HepG2 (cell line): Measurements from ENCODE around the gene INPP1. TPM values are rescaled to one million over a fixed set of nuclear protein-coding genes. Genes with fewer than 3 reads are reported as not detected.

Source experiments
- AGO2 ChIP-seq: fragments of 200-400 bp; formaldehyde crosslinking; optimal IDR thresholded peaks from 2 replicates; pipeline ENCODE3; 2017; ENCODE audit warnings: mild to moderate bottlenecking, low read depth, low read length, moderate library complexity
- CCDC6 ChIP-seq: sonication (generic); formaldehyde crosslinking; IDR thresholded peaks from 2 replicates; pipeline ENCODE4 v1.8.1; 2022; ENCODE audit warnings: mild to moderate bottlenecking, missing genetic modification reagents, moderate library complexity
- ELF4 ChIP-seq: sonication (generic); formaldehyde crosslinking; IDR thresholded peaks from 2 replicates; pipeline ENCODE4 v1.5.0; 2020; ENCODE audit warnings: missing genetic modification reagents, mild to moderate bottlenecking, moderate library complexity, borderline replicate concordance
- FOXK2 ChIP-seq: fragments of 450-650 bp; IDR thresholded peaks from 2 replicates; pipeline ENCODE4 v1.6.1; 2016
- HOXD1 ChIP-seq: sonication (generic); formaldehyde crosslinking; IDR thresholded peaks from 2 replicates; pipeline ENCODE4 v1.5.0; 2020; ENCODE audit warnings: missing genetic modification reagents
- KDM6A ChIP-seq: IDR thresholded peaks from 2 replicates; pipeline ENCODE4 v1.6.1; 2016; ENCODE audit warnings: low read depth
- LCORL ChIP-seq, 2 experiments: fragments of 450-650 bp in 1 of 2; sonication (generic) in 1 of 2; formaldehyde crosslinking in 1 of 2; IDR thresholded peaks; 2 replicates each; pipeline versions ENCODE4 v1.5.0 to v1.6.1; 2017 to 2020; ENCODE audit warnings: antibody characterized with exemption in 1 of 2, missing genetic modification reagents in 1 of 2
- MIER2 ChIP-seq: IDR thresholded peaks from 2 replicates; pipeline ENCODE4 v1.6.1; 2016; ENCODE audit warnings: missing biosample characterization, missing genetic modification reagents
- MLLT10 ChIP-seq: sonication (generic); formaldehyde crosslinking; IDR thresholded peaks from 2 replicates; pipeline ENCODE4 v1.4.0; 2020; ENCODE audit warnings: missing genetic modification reagents
- NCOR1 ChIP-seq: fragments of 200-600 bp; sonication (generic); IDR thresholded peaks from 2 replicates; pipeline ENCODE4 v1.7.0; 2017; ENCODE audit warnings: antibody characterized with exemption, low read length, borderline replicate concordance
- NFKBIZ ChIP-seq: IDR thresholded peaks from 2 replicates; pipeline ENCODE4 v1.6.1; 2018; ENCODE audit warnings: missing genetic modification reagents, missing compliant biosample characterization
- PHF5A ChIP-seq: IDR thresholded peaks from one replicate; pipeline ENCODE4 v1.6.1; 2018; ENCODE audit warnings: low read depth, missing genetic modification reagents; ENCODE audit not compliant: unreplicated experiment
- PHF8 ChIP-seq: sonication (generic); formaldehyde crosslinking; IDR thresholded peaks from 2 replicates; pipeline ENCODE4 v1.5.0; 2020; ENCODE audit warnings: missing genetic modification reagents
- POLR2AphosphoS2 ChIP-seq: IDR thresholded peaks from 2 replicates; pipeline ENCODE4 v1.6.1; 2011; ENCODE audit warnings: low read depth, low read length, improper control_type of control experiment
- SIN3B ChIP-seq: fragments of 150-350 bp; IDR thresholded peaks from 2 replicates; pipeline ENCODE4 v1.6.1; 2014; ENCODE audit warnings: low read length
- SIX4 ChIP-seq: sonication (generic); formaldehyde crosslinking; IDR thresholded peaks from 2 replicates; pipeline ENCODE4 v1.4.0; 2020; ENCODE audit warnings: missing genetic modification reagents
- SSRP1 ChIP-seq: IDR thresholded peaks from 2 replicates; pipeline ENCODE4 v1.6.1; 2016; ENCODE audit warnings: control low read depth
- TAF15 ChIP-seq: fragments of 200-400 bp; formaldehyde crosslinking; IDR thresholded peaks from one replicate; pipeline ENCODE4 v1.6.1; 2018; ENCODE audit warnings: mild to moderate bottlenecking, low read depth, low read length; ENCODE audit not compliant: poor library complexity, severe bottlenecking
- ZC3H4 ChIP-seq: sonication (generic); formaldehyde crosslinking; IDR thresholded peaks from 2 replicates; pipeline ENCODE4 v1.4.0; 2020; ENCODE audit warnings: missing genetic modification reagents, borderline replicate concordance
- ZFP62 ChIP-seq: sonication (generic); formaldehyde crosslinking; IDR thresholded peaks from 2 replicates; pipeline ENCODE4 v1.4.0; 2020; ENCODE audit warnings: missing genetic modification reagents
- ZIK1 ChIP-seq: sonication (generic); formaldehyde crosslinking; IDR thresholded peaks from 2 replicates; pipeline ENCODE4 v1.5.0; 2020; ENCODE audit warnings: mild to moderate bottlenecking, low read depth, missing genetic modification reagents, borderline replicate concordance
- ZNF337 ChIP-seq: sonication (generic); formaldehyde crosslinking; IDR thresholded peaks from 2 replicates; pipeline ENCODE4 v1.5.1; 2020; ENCODE audit warnings: missing genetic modification reagents, low read depth, mild to moderate bottlenecking, borderline replicate concordance
- ZNF44 ChIP-seq: sonication (generic); formaldehyde crosslinking; IDR thresholded peaks from 2 replicates; pipeline ENCODE4 v1.5.1; 2020; ENCODE audit warnings: mild to moderate bottlenecking, missing genetic modification reagents
- ZNF552 ChIP-seq: sonication (generic); formaldehyde crosslinking; IDR thresholded peaks from 2 replicates; pipeline ENCODE4 v1.9.0; 2022; ENCODE audit warnings: missing genetic modification reagents, mild to moderate bottlenecking, borderline replicate concordance
- ZNF773 ChIP-seq: sonication (generic); formaldehyde crosslinking; IDR thresholded peaks from 2 replicates; pipeline ENCODE4 v1.4.0; 2020; ENCODE audit warnings: missing genetic modification reagents, borderline replicate concordance
- ZNF839 ChIP-seq: sonication (generic); formaldehyde crosslinking; IDR thresholded peaks from 2 replicates; pipeline ENCODE4 v1.4.0; 2020; ENCODE audit warnings: missing genetic modification reagents, mild to moderate bottlenecking, borderline replicate concordance
- polyA plus RNA-seq, 8 experiments: library from polyadenylated mRNA; depleted of rRNA in 3 of 8; stranded (reverse) in 7 of 8; unstranded in 1 of 8; fragments of >200 nt; fragmentation: Illumina TruSeq in 4 of 8; extraction: Trizol in 4 of 8; gene quantifications; 2 replicates each; pipeline versions ENCODE4 v1.2.1 to v1.2.3, GENCODE V29; 2011 to 2016; ENCODE audit warnings: low read depth in 4 of 8, missing spikeins in 1 of 8, mixed read lengths in 1 of 8; ENCODE audit not compliant: insufficient read depth in 1 of 8
- total RNA-seq, 5 experiments: library from RNA; depleted of rRNA; stranded (reverse); fragments of >200 nt; fragmentation: Illumina TruSeq; extraction: Trizol; gene quantifications; 2 replicates each; pipeline ENCODE4 v1.2.3, GENCODE V29; 2016; ENCODE audit warnings: low read depth in 1 of 5
- TF ChIP-seq, protein P1 (sequence below): sonication (generic); formaldehyde crosslinking; IDR thresholded peaks from 2 replicates; pipeline ENCODE4 v1.8.0; 2022; ENCODE audit warnings: missing genetic modification reagents, mild to moderate bottlenecking, moderate library complexity, borderline replicate concordance
- TF ChIP-seq, protein P2 (sequence below), 2 experiments: sonication (generic) in 1 of 2; formaldehyde crosslinking in 1 of 2; IDR thresholded peaks; 2 replicates each; pipeline versions ENCODE4 v1.4.0 to v1.6.1; 2018 to 2020; ENCODE audit warnings: missing genetic modification reagents in 2 of 2, borderline replicate concordance in 1 of 2, low read depth in 1 of 2, mild to moderate bottlenecking in 1 of 2, missing biosample characterization in 1 of 2

INPP1 gene
- total and polyA plus RNA-seq, 2 of the 13 experiments (the other 11 are each of a cell fraction or from before 2014, with no cell fraction given) = 10.0 to 13.3 TPM

DNA sequence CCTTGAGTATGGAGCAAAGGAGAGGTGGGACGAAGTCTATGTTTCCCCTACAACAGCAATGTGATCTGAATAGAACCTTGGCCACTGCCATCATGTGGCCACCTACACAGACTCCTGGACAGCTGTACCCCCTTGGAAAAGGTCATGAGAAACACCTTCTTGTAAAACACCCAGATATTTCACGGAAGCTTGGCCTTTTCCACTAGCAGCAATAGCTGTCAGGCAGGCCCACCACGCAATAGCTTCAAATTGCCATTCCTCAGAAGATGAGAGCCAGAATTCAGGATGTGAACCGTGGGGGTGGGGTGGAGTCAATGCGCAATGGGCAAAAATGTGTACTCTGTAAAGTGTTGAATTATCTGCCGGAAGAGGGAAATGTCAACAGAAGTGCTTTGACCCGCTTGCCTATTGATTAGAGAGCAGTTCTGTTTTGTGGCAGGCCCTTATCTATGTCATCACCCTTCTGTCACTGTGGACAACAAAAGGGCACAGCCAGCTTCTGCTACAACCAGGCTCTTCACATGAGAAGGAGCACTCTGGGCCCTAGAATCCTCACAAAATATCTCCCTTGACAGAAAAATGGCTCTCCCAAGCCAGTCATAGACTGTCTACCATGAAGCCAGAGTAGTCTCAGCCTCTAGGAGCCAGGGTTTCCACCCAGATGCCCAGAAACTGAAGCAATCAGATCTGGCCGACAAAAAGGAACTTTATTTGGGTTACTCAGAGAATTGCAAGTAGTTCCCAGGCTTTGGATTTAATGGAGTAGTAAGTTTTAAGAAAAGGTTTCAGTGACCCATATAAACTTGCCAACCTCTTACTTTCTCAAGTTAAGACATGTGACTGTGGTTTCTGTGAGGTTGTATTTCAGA is 9.5 kb downstream of the INPP1 start (continued):
- TF ChIP-seq, protein P1, sequence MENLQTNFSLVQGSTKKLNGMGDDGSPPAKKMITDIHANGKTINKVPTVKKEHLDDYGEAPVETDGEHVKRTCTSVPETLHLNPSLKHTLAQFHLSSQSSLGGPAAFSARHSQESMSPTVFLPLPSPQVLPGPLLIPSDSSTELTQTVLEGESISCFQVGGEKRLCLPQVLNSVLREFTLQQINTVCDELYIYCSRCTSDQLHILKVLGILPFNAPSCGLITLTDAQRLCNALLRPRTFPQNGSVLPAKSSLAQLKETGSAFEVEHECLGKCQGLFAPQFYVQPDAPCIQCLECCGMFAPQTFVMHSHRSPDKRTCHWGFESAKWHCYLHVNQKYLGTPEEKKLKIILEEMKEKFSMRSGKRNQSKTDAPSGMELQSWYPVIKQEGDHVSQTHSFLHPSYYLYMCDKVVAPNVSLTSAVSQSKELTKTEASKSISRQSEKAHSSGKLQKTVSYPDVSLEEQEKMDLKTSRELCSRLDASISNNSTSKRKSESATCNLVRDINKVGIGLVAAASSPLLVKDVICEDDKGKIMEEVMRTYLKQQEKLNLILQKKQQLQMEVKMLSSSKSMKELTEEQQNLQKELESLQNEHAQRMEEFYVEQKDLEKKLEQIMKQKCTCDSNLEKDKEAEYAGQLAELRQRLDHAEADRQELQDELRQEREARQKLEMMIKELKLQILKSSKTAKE (CRISPR knock-in tag) = peak; percentile 78; the same call in 1 of the 2 replicates
- TF ChIP-seq NCOR1 (peak; percentile 88; the same call in 1 of the 2 replicates), SSRP1 (CRISPR knock-in tag) (peak; percentile 96; the same call in 1 of the 2 replicates), NFKBIZ (CRISPR knock-in tag) (peak; percentile 92), ZNF839 (CRISPR knock-in tag) (no peak), SIX4 (CRISPR knock-in tag) (peak; percentile 87), ZC3H4 (no peak), MLLT10 (CRISPR knock-in tag) (no peak), LCORL (IDR thresholded peaks at IDR 0.05) (peak; percentile 52; the same call in 1 of the 2 replicates), LCORL (CRISPR knock-in tag; IDR thresholded peaks at IDR 0.05) (peak; percentile 99), ZFP62 (CRISPR knock-in tag) (no peak), CCDC6 (CRISPR knock-in tag) (peak; percentile 88), PHF8 (CRISPR knock-in tag) (peak; percentile 68), ZNF44 (no peak), AGO2 (no peak), ZNF773 (no peak), HOXD1 (CRISPR knock-in tag) (peak; percentile 90), ELF4 (CRISPR knock-in tag) (peak; percentile 72; the same call in 1 of the 2 replicates), TAF15 (no peak), FOXK2 (peak; percentile 92), POLR2AphosphoS2 (no peak), ZNF337 (CRISPR knock-in tag) (peak; percentile 90), SIN3B (peak; percentile 26; the same call in 1 of the 2 replicates), PHF5A (CRISPR knock-in tag) (peak; percentile 98), MIER2 (peak; percentile 81), KDM6A (peak; percentile 95), ZIK1 (peak; percentile 88; the same call in 1 of the 2 replicates), ZNF552 (CRISPR knock-in tag) (no peak)
- TF ChIP-seq, protein P2, sequence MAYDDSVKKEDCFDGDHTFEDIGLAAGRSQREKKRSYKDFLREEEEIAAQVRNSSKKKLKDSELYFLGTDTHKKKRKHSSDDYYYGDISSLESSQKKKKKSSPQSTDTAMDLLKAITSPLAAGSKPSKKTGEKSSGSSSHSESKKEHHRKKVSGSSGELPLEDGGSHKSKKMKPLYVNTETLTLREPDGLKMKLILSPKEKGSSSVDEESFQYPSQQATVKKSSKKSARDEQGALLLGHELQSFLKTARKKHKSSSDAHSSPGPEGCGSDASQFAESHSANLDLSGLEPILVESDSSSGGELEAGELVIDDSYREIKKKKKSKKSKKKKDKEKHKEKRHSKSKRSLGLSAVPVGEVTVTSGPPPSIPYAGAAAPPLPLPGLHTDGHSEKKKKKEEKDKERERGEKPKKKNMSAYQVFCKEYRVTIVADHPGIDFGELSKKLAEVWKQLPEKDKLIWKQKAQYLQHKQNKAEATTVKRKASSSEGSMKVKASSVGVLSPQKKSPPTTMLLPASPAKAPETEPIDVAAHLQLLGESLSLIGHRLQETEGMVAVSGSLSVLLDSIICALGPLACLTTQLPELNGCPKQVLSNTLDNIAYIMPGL (CRISPR knock-in tag; IDR thresholded peaks at IDR 0.05; ENCODE audit: borderline replicate concordance in 1 of 2, low read depth in 1 of 2) = peak; percentile 63 to 72; a peak in 2 of 4 replicates
